ENCODE data around the gene MRPL57. TPM values are rescaled to one million over a fixed set of nuclear protein-coding genes. Genes with fewer than 3 reads are reported as not detected.
"Not testable (repeated sequence)": the region's sequence is repeated elsewhere in the genome, so short reads cannot be mapped to it uniquely, and the experiment has no call there.

The MRPL57 gene
- polyA plus RNA-seq, 1 donor, result 19.6 TPM

- Histone ChIP-seq H3K4me3 (ENCODE audit: low read length) (no peak overlapping the region), H3K9me3 (ENCODE audit: control insufficient read depth, low read depth, low read length) (no peaks in the 10 kb centered on the region), H3K27ac (ENCODE audit: low read length) (no peak overlapping the region), H3K36me3 (ENCODE audit: control insufficient read depth, insufficient read depth, low read length) (peaks cover 2% of the 10 kb centered on the region), H3K4me1 (ENCODE audit: control insufficient read depth, insufficient read depth, low read length) (peaks cover 3% of the 10 kb centered on the region), H3K27me3 (ENCODE audit: control insufficient read depth, insufficient read depth, low read length) (no peaks in the 10 kb centered on the region)
- 67% methylated on average over 1 of the region's 2 CpGs for WGBS (ENCODE audit: insufficient coverage, low lambda C conversion rate)
- DNase-seq, result no peak
These were observed 5.2 kb downstream of the MRPL57 start for GRCh38 chr13:21181671-21182070.

GRCh38 chr13:21186410-21186809 is 10.0 kb downstream of the MRPL57 start:
- not testable (repeated sequence) for H3K4me3 ChIP-seq (ENCODE audit: low read length); H3K4me1 ChIP-seq (ENCODE audit: control insufficient read depth, insufficient read depth, low read length); DNase-seq; H3K27ac ChIP-seq (ENCODE audit: low read length); H3K36me3 ChIP-seq (ENCODE audit: control insufficient read depth, insufficient read depth, low read length); H3K27me3 ChIP-seq (ENCODE audit: control insufficient read depth, insufficient read depth, low read length); H3K9me3 ChIP-seq (ENCODE audit: control insufficient read depth, low read depth, low read length)
- WGBS (ENCODE audit: insufficient coverage, low lambda C conversion rate), result no CpG with 5 or more reads among the region's 35 CpGs

GRCh38 chr13:21194756-21195155 is 18.3 kb downstream of the MRPL57 start:
- not testable (repeated sequence) for H3K4me3 ChIP-seq (ENCODE audit: low read length)

GRCh38 chr13:21197606-21198225 is 21.3 kb downstream of the MRPL57 start:
- WGBS (ENCODE audit: insufficient coverage, low lambda C conversion rate), result no CpG with 5 or more reads among the region's 9 CpGs
- not testable (repeated sequence) for H3K4me3 ChIP-seq (ENCODE audit: low read length); H3K4me1 ChIP-seq (ENCODE audit: control insufficient read depth, insufficient read depth, low read length); DNase-seq; H3K9me3 ChIP-seq (ENCODE audit: control insufficient read depth, low read depth, low read length); H3K27me3 ChIP-seq (ENCODE audit: control insufficient read depth, insufficient read depth, low read length); H3K36me3 ChIP-seq (ENCODE audit: control insufficient read depth, insufficient read depth, low read length); H3K27ac ChIP-seq (ENCODE audit: low read length)

More at GRCh38 chr13:21194756-21195155, 18.3 kb downstream of the MRPL57 start:
- DNase-seq; H3K4me1 ChIP-seq (ENCODE audit: control insufficient read depth, insufficient read depth, low read length); H3K27ac ChIP-seq (ENCODE audit: low read length); H3K27me3 ChIP-seq (ENCODE audit: control insufficient read depth, insufficient read depth, low read length); H3K36me3 ChIP-seq (ENCODE audit: control insufficient read depth, insufficient read depth, low read length); H3K9me3 ChIP-seq (ENCODE audit: control insufficient read depth, low read depth, low read length): not testable (repeated sequence)
- WGBS (ENCODE audit: insufficient coverage, low lambda C conversion rate), result no CpG with 5 or more reads among the region's 2 CpGs

- not testable (repeated sequence) for H3K27ac ChIP-seq (ENCODE audit: low read length); DNase-seq; H3K36me3 ChIP-seq (ENCODE audit: control insufficient read depth, insufficient read depth, low read length); H3K27me3 ChIP-seq (ENCODE audit: control insufficient read depth, insufficient read depth, low read length); H3K9me3 ChIP-seq (ENCODE audit: control insufficient read depth, low read depth, low read length); H3K4me1 ChIP-seq (ENCODE audit: control insufficient read depth, insufficient read depth, low read length); H3K4me3 ChIP-seq (ENCODE audit: low read length)
- no CpG with 5 or more reads among the region's 4 CpGs for WGBS (ENCODE audit: insufficient coverage, low lambda C conversion rate)
These were observed 21.9 kb downstream of the MRPL57 start for GRCh38 chr13:21198391-21198790.

- H3K27me3 ChIP-seq (ENCODE audit: control insufficient read depth, insufficient read depth, low read length); H3K9me3 ChIP-seq (ENCODE audit: control insufficient read depth, low read depth, low read length); DNase-seq; H3K4me1 ChIP-seq (ENCODE audit: control insufficient read depth, insufficient read depth, low read length); H3K4me3 ChIP-seq (ENCODE audit: low read length); H3K36me3 ChIP-seq (ENCODE audit: control insufficient read depth, insufficient read depth, low read length); H3K27ac ChIP-seq (ENCODE audit: low read length): not testable (repeated sequence)
These were observed 25.2 kb downstream of the MRPL57 start for GRCh38 chr13:21201456-21202190.

- Histone ChIP-seq H3K27me3 (ENCODE audit: control insufficient read depth, insufficient read depth, low read length) (no peaks in the 10 kb centered on the region), H3K4me1 (ENCODE audit: control insufficient read depth, insufficient read depth, low read length) (no peaks in the 10 kb centered on the region), H3K36me3 (ENCODE audit: control insufficient read depth, insufficient read depth, low read length) (no peaks in the 10 kb centered on the region), H3K9me3 (ENCODE audit: control insufficient read depth, low read depth, low read length) (no peaks in the 10 kb centered on the region), H3K4me3 (ENCODE audit: low read length) (no peak overlapping the region), H3K27ac (ENCODE audit: low read length) (no peak overlapping the region)
- DNase-seq, result no peak
- no CpG with 5 or more reads among the region's 3 CpGs for WGBS (ENCODE audit: insufficient coverage, low lambda C conversion rate)
These were observed 26.5 kb downstream of the MRPL57 start for GRCh38 chr13:21202767-21203531.

- H3K9me3 ChIP-seq (ENCODE audit: control insufficient read depth, low read depth, low read length), result no peaks in the 10 kb centered on the region
- no peaks in the 10 kb centered on the region for H3K4me1 ChIP-seq (ENCODE audit: control insufficient read depth, insufficient read depth, low read length)
- H3K4me3 ChIP-seq (ENCODE audit: low read length), result no peak overlapping the region
- no peaks in the 10 kb centered on the region for H3K36me3 ChIP-seq (ENCODE audit: control insufficient read depth, insufficient read depth, low read length)
- no peaks in the 10 kb centered on the region for H3K27me3 ChIP-seq (ENCODE audit: control insufficient read depth, insufficient read depth, low read length)
- DNase-seq, result no peak
- WGBS (ENCODE audit: insufficient coverage, low lambda C conversion rate), result no CpG with 5 or more reads among the region's 3 CpGs
- H3K27ac ChIP-seq (ENCODE audit: low read length), result no peak overlapping the region
These were observed 32.2 kb downstream of the MRPL57 start for GRCh38 chr13:21208652-21209154.

GRCh38 chr13:21212138-21212775 is 35.8 kb downstream of the MRPL57 start:
- Histone ChIP-seq H3K27me3 (ENCODE audit: control insufficient read depth, insufficient read depth, low read length) (peaks cover 2% of the 10 kb centered on the region), H3K4me3 (ENCODE audit: low read length) (no peak overlapping the region), H3K9me3 (ENCODE audit: control insufficient read depth, low read depth, low read length) (no peaks in the 10 kb centered on the region), H3K4me1 (ENCODE audit: control insufficient read depth, insufficient read depth, low read length) (no peaks in the 10 kb centered on the region), H3K27ac (ENCODE audit: low read length) (no peak overlapping the region), H3K36me3 (ENCODE audit: control insufficient read depth, insufficient read depth, low read length) (no peaks in the 10 kb centered on the region)
- WGBS (ENCODE audit: insufficient coverage, low lambda C conversion rate), result no CpG with 5 or more reads among the region's 7 CpGs
- DNase-seq, result no peak

GRCh38 chr13:21215419-21215818 is 39.0 kb downstream of the MRPL57 start:
- H3K27ac ChIP-seq (ENCODE audit: low read length); DNase-seq; H3K36me3 ChIP-seq (ENCODE audit: control insufficient read depth, insufficient read depth, low read length); H3K27me3 ChIP-seq (ENCODE audit: control insufficient read depth, insufficient read depth, low read length); H3K9me3 ChIP-seq (ENCODE audit: control insufficient read depth, low read depth, low read length); H3K4me1 ChIP-seq (ENCODE audit: control insufficient read depth, insufficient read depth, low read length); H3K4me3 ChIP-seq (ENCODE audit: low read length): not testable (repeated sequence)
- WGBS (ENCODE audit: insufficient coverage, low lambda C conversion rate), result no CpG with 5 or more reads among the region's 6 CpGs
